Glomerular visceral epithelial cell (primary cell): Measurements from ENCODE around the gene IGSF3.

Experiments
- DNase-seq: peaks from one replicate; pipeline ENCODE4 v3.0.0-alpha.2; 2016; ENCODE audit errors: extremely low spot score

Gene IGSF3

GRCh38 chr1:116686723-116687352 is 19.3 kb upstream of the IGSF3 start:
- DNase-seq, result peak; percentile 12

DNA sequence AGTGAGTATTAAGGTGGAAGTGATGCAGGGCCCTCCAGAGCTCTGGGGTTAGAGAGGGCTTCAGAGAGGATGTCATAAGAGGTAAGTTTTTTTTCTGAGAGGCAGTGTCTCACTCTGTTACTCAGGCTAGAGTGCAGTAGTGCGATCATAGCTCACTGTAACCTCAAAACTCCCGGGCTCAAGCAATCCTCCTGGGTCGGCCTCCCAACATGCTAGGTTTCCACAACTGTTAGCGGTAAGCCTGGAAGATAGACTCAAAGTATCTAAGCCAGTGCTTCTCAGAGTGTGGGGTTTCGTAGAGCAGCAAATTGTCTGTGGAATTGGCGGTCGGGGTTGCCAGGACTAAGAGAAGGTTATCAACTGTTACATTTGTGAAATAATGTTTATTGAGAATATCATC is 18.6 kb upstream of the IGSF3 start:
- DNase-seq, result no peak

DNA sequence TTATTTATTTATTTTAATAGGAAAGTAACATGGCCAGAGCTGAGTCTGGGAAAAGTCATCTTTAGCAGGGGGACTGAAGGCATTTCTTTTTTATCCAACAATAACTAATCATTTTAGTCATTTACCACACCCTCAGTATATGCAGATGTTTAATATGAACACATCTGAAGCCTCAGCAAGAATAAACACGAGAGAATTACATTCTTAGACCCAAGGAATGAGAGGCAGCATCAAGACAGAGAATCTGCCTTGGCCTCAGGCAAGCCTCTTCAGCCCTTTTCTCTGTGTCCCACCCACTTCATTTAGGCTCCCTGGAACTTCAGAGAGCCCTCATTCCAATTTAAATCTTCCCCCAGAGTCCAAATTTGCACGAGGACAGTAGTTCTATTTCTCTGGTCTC is 17.0 kb upstream of the IGSF3 start:
- no peak for DNase-seq

DNA sequence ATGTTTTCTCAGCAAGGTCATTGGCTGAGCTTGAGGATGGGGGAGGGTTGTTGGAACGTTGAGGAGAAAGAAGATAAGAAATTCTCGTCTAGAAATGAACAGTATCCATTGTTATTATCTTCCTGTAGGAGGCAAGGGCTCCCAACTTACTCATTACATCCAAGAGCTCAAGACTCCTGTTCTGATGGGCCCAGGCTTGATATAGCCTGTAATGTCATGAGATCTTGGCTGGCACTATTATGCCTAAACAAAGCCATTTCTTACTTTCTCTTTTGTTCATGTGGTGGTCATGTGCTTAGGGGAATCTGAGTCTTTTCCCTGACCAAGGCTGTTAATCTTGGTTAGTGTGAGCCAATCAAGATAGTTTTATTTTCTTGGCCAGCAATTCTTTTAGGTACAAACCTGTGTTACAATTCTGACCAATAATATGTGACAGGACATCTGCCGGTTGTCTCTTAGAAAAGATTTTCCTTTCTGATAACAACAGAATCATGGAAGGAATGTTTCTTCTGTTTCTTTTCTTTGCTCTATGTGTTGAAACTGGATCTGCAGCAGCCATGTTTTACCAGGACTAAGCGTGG is 15.2 kb upstream of the IGSF3 start:
- no peak for DNase-seq

DNA sequence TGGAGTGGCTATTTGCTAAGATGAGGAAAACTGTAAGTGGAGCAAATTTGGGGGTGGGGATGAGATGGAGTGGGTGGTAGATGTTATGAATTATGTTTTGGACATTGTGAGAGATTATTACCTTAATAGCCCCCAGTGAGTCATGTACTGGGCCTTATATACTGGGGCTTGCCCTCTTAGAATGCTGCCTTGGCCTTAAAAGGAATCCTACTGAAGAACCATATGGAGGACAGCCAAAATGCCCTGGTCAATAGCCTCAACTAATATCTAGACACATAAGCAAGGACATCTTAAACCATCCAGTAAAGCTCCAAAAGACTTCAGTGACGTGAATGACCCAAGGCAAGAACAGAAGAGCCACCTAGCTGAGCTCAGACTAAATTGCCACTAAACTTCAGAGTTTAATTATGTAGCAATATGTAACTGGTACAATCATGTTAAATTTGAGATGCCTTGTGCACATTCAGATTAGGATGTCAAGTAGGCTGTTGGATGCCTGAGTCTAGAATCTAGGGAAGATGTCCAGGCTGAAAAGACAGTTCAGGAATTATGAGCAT is 13.9 kb upstream of the IGSF3 start:
- DNase-seq, result no peak

DNA sequence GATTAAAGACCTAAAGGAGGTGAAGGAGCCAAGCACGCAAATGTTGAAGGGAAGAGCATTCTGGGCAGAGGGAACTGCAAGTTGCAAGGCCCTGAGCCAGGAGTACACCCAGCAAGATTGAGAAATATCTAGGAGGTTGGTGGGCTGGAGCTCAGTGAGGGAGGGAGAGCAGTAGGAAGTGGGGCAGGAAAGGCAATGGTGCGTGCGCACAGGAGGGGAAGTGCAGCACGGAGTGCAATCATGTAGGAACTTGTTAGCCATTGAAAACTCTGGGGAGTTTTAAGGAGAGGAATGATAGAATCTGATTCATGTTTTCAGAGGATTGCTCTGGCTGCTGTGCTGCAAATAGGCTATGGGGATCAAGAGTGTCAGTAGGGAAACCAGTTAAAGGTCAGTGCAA is 13.2 kb upstream of the IGSF3 start:
- no peak for DNase-seq

GRCh38 chr1:116679828-116680628 is 12.5 kb upstream of the IGSF3 start:
- DNase-seq, result no peak

DNA sequence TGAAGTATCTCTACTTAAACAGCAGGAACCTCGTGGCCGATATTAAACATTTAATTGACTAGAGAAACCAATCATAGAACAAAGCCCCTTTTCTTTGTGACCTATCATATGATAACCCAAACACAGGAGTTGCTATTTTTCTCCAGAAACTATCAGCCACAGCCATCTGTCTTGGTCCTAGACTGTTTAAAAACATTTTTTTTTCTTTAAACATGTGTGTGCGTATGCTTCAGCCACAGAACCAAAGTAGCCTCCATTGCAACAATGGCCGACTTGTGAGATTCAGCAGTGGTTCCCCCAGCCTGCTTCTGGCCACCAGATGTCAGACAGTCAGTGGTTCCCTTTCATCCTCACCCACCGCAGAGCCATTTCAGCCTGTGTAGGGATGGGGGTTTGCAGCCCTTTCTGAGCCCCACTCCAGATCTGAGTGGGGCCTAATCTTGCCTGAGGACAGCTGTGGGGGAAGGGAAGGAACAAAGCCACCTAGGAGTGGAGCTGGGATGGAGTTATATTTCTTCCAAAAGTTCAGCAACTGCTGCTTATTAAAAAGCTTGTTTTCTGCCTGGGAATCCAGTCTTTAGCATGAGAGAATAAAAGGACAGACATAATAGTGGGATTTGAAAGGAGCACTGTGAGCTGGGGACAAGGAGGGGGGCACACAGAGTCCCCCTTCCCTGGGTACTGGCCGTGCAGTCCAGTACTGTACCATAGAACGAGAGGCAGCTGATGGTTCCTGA is 11.7 kb upstream of the IGSF3 start:
- no peak for DNase-seq

GRCh38 chr1:116678732-116679090 is 11.2 kb upstream of the IGSF3 start:
- DNase-seq, result no peak

DNA sequence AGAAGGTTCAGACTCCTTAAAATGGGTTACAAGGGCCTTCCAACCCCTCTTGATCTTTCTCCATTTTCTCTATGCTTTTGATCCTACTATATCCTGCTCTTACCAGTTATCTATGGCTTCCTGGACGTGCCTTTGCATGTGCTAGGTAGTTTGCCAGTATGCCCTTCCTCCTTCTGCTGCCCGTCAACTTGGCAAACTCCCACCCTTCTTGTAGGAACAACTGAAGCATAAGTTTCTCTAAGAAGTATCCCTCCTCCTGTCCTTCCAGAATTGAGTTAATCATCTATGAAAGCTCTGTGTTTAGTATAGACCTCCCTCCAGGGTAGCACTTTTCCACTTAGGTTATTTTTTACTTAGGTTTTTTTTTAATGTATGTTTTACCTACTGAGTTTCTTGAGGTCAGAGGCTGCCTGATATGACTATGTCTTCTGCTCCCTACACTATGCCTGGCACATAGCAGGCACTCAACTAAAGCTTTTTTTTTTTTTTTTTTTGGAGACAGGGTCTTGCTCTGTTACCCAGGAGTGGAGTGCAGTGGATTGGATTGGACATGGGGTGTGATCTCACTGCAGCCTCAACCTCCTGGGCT is 10.0 kb upstream of the IGSF3 start:
- peak; percentile 26 for DNase-seq

DNA sequence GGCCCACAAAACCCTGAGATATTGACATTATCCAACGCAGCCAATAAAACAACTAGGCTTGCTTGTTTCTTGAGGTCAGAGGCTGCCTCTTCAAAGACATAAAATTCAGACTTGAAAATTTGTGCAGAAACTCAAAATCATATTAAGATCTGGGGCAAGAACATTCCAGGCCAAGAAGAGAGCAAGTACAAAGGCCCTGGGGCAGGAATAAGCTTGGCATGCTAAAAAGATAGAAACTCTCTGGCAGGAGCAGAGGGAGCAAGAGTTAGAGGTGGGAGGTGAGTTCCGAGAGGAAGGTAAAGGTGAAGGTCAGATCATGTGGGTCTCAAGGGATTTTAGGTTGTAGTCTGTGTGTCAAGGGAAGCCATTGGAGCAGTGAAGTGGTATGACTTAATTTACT is 8.8 kb upstream of the IGSF3 start:
- no peak for DNase-seq

GRCh38 chr1:116674751-116675150 is 7.2 kb upstream of the IGSF3 start:
- DNase-seq, result no peak

DNA sequence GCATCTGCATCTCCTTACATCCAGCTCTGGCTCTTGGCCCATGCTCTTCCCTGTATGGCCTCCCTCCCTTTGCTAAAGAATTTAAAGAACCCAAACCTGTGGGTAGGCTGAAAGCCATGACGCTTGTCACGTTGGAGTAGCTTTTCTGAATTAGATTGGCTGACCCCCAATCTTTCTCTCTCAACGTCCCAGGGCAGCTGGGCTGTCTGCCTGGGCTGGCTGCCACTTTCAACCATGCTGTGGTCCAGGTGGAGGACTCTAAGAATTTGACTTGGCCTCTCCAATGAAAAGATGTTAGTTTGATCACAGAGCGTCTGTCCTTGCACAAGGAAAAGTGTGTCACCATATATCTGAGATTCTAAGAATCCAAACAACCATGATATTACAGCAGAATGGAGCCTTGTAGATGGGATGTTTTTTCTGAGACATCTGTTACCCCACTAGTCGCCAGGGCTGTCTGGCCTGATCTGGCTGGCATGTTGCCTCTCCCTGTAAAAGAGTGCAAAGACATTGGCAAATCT is 6.5 kb upstream of the IGSF3 start:
- no peak for DNase-seq

DNA sequence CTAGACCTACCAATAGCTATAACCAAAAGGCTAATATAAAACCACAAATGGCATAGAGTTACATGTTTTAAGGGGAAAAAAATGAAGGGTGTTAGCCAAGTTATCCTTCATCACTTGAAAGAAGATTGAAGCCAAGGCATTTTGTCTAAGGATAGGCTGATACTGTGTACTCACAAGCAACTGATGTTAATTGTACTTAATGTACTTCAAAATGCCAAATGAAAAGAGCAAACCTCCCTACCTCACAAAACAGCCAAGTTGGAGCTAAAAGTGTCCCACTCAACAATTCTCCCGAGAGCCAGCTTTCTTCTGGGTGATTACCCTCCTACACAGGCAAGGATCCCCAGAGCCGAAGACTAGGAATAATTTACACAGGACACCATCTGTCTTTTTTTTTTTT is 4.4 kb upstream of the IGSF3 start:
- no peak for DNase-seq

DNA sequence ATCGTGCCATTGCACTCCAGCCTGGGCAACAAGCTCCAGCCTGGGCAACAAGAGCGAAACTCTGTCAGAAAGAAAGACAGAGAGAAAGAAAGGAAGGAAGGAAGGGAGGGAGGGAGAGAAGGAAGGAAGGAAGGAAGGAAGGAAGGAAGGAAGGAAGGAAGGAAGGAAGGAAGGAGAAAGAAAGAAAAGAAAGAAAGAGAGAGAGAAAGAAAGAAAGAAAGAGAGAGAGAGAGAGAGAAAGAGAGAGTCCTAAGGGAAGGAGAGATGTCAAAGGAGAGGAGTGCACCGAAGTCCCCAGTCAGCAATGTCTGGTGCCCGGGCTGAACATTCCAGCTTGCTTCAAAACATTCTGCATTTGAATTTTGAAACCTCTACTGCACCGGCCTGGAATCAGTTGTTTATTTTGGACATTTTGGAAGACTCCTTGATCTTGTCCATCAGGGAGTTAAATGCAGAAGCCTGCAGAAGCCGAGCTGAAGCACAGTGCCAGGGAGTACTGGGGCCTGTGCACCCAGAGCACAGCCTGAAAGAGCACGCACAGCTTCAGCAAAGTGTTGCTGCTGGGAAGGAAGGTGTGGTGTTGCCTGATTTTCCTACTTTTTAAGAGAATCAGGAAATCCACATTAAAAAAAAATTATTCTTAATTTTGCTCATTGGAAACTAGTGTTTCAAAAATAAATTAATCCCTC is 3.7 kb upstream of the IGSF3 start:
- DNase-seq, result no peak

GRCh38 chr1:116668277-116668676 is 744 bp upstream of the IGSF3 start:
- DNase-seq, result no peak

- peak; percentile 14 for DNase-seq
These were observed 407 bp downstream of the IGSF3 start for GRCh38 chr1:116667078-116667574.

- DNase-seq, result no peak
These were observed 1.1 kb downstream of the IGSF3 start for GRCh38 chr1:116666187-116667077.

- DNase-seq, result no peak
These were observed 2.6 kb downstream of the IGSF3 start for GRCh38 chr1:116664978-116665371.
